GM12892 (cell line): ENCODE results near the gene FKBP11.

ENCODE experiments used
- POLR2A ChIP-seq: IDR thresholded peaks from 2 replicates; pipeline ENCODE4 v1.6.1; 2011; ENCODE audit warnings: low read depth, low read length, control low read depth
- POLR2AphosphoS5 ChIP-seq: IDR thresholded peaks from 2 replicates; pipeline ENCODE4 v1.6.1; 2011; ENCODE audit warnings: low read depth, low read length, control low read depth
- TAF1 ChIP-seq: IDR thresholded peaks from 2 replicates; pipeline ENCODE4 v1.6.1; 2011; ENCODE audit warnings: low read depth, mild to moderate bottlenecking, control low read depth, low read length, borderline replicate concordance

- TF ChIP-seq POLR2AphosphoS5: no peak
- no peak for TF ChIP-seq POLR2A
- no peak for TF ChIP-seq TAF1
These were observed 31.2 kb upstream of the FKBP11 start for GRCh38 chr12:48956279-48957140.
